Gastrocnemius medialis (tissue), 4 donors: ENCODE results near the gene UBE2G2.
A peak's percentile ranks its signal among the peaks of the same experiment; 100 is the strongest.

Experiments
- CTCF ChIP-seq, 5 experiments: fragments of 450-650 bp in 3 of 5; fragments of 200-600 bp in 2 of 5; sonication (generic) in 2 of 5; IDR thresholded peaks in 4 of 5; conservative IDR thresholded peaks in 1 of 5; 1 replicate in 4 of 5; 2 replicates in 1 of 5; pipeline ENCODE4 v1.5.1; 2016 to 2019; ENCODE audit warnings: antibody characterized with exemption in 5 of 5, mild to moderate bottlenecking in 3 of 5, moderate library complexity in 3 of 5
- POLR2A ChIP-seq, 2 donors: fragments of 450-650 bp; IDR thresholded peaks; one replicate each; pipeline ENCODE4 v1.6.1; 2017; ENCODE audit warnings: antibody characterized with exemption in 2 of 2, mild to moderate bottlenecking in 2 of 2, moderate library complexity in 2 of 2

- TF ChIP-seq POLR2A (IDR thresholded peaks at IDR 0.05): no peak
- peak in 3 of 5 experiments; percentile 38 to 53 (median 42) for TF ChIP-seq CTCF (IDR thresholded peaks at IDR 0.05 in 4 of 5, conservative IDR thresholded peaks at IDR 0.05 in 1 of 5)
Measured at GRCh38 chr21:44800971-44801467, 601 bp downstream of the UBE2G2 start.
